ENCODE data around the gene NOMO2. TPM values are rescaled to one million over a fixed set of nuclear protein-coding genes. Genes with fewer than 3 reads are reported as not detected.
"Not testable (repeated sequence)": the region's sequence is repeated elsewhere in the genome, so short reads cannot be mapped to it uniquely, and the experiment has no call there.

The NOMO2 gene
- total RNA-seq, 4 donors from 2014 or later, result 51.8 to 140 (median 117) TPM

- H3K27me3 ChIP-seq; in situ Hi-C loops (cut with MboI; ENCODE audit: low sequenced_read_pairs in 4 of 4); DNase-seq; H3K36me3 ChIP-seq; H3K4me1 ChIP-seq; H3K9me3 ChIP-seq; intact Hi-C loops (cut with DNase I; ENCODE audit: low total_unique reads); H3K4me3 ChIP-seq; ATAC-seq; H3K27ac ChIP-seq: not testable (repeated sequence)
Measured at GRCh38 chr16:18575298-18575917, 13.5 kb upstream of the NOMO2 start.

GRCh38 chr16:18573887-18574286 is 12.0 kb upstream of the NOMO2 start:
- H3K36me3 ChIP-seq; in situ Hi-C loops (cut with MboI; ENCODE audit: low sequenced_read_pairs in 4 of 4); ATAC-seq: not testable (repeated sequence)

GRCh38 chr16:18572973-18573372 is 11.1 kb upstream of the NOMO2 start:
- H3K27me3 ChIP-seq; H3K27ac ChIP-seq; H3K4me1 ChIP-seq; intact Hi-C loops (cut with DNase I; ENCODE audit: low total_unique reads); H3K36me3 ChIP-seq; DNase-seq; ATAC-seq; H3K9me3 ChIP-seq; H3K4me3 ChIP-seq; in situ Hi-C loops (cut with MboI; ENCODE audit: low sequenced_read_pairs in 4 of 4): not testable (repeated sequence)

More at GRCh38 chr16:18573887-18574286, 12.0 kb upstream of the NOMO2 start:
- intact Hi-C loops (cut with DNase I; ENCODE audit: low total_unique reads); H3K4me1 ChIP-seq; H3K27ac ChIP-seq; H3K27me3 ChIP-seq; H3K9me3 ChIP-seq; DNase-seq; H3K4me3 ChIP-seq: not testable (repeated sequence)

- H3K36me3 ChIP-seq; H3K9me3 ChIP-seq; H3K4me3 ChIP-seq; H3K27me3 ChIP-seq; intact Hi-C loops (cut with DNase I; ENCODE audit: low total_unique reads); H3K4me1 ChIP-seq; in situ Hi-C loops (cut with MboI; ENCODE audit: low sequenced_read_pairs in 4 of 4); H3K27ac ChIP-seq; DNase-seq: not testable (repeated sequence)
- peak in 1 of 2 donors; percentile 27 for ATAC-seq
Measured at GRCh38 chr16:18571307-18571850, 9.5 kb upstream of the NOMO2 start.

GRCh38 chr16:18570529-18571306 is 8.8 kb upstream of the NOMO2 start:
- in situ Hi-C loops (cut with MboI; ENCODE audit: low sequenced_read_pairs in 4 of 4), result not testable (repeated sequence)

GRCh38 chr16:18560416-18561220 is 1.3 kb downstream of the NOMO2 start:
- H3K9me3 ChIP-seq; H3K27ac ChIP-seq; intact Hi-C loops (cut with DNase I; ENCODE audit: low total_unique reads); H3K27me3 ChIP-seq; H3K4me1 ChIP-seq; ATAC-seq; H3K36me3 ChIP-seq; DNase-seq; in situ Hi-C loops (cut with MboI; ENCODE audit: low sequenced_read_pairs in 4 of 4): not testable (repeated sequence)
- H3K4me3 ChIP-seq, result peak overlapping the region in 2 of 4 donors; percentile 59 to 61

More at GRCh38 chr16:18570529-18571306, 8.8 kb upstream of the NOMO2 start:
- ATAC-seq, result peak in 1 of 2 donors; percentile 41
- intact Hi-C loops (cut with DNase I; ENCODE audit: low total_unique reads); H3K27ac ChIP-seq; H3K36me3 ChIP-seq; H3K27me3 ChIP-seq; H3K9me3 ChIP-seq; DNase-seq; H3K4me1 ChIP-seq: not testable (repeated sequence)
- H3K4me3 ChIP-seq, result peak overlapping the region in 1 of 4 donors; percentile 28

GRCh38 chr16:18553671-18554070 is 8.2 kb downstream of the NOMO2 start:
- H3K36me3 ChIP-seq; DNase-seq; H3K4me1 ChIP-seq; intact Hi-C loops (cut with DNase I; ENCODE audit: low total_unique reads); in situ Hi-C loops (cut with MboI; ENCODE audit: low sequenced_read_pairs in 4 of 4); H3K4me3 ChIP-seq; ATAC-seq; H3K27me3 ChIP-seq; H3K9me3 ChIP-seq; H3K27ac ChIP-seq: not testable (repeated sequence)

- H3K9me3 ChIP-seq; intact Hi-C loops (cut with DNase I; ENCODE audit: low total_unique reads); H3K36me3 ChIP-seq; H3K27me3 ChIP-seq; DNase-seq; H3K4me3 ChIP-seq; H3K4me1 ChIP-seq; ATAC-seq; in situ Hi-C loops (cut with MboI; ENCODE audit: low sequenced_read_pairs in 4 of 4); H3K27ac ChIP-seq: not testable (repeated sequence)
Measured at GRCh38 chr16:18547382-18547781, 14.5 kb downstream of the NOMO2 start.

GRCh38 chr16:18546853-18547252 is 15.0 kb downstream of the NOMO2 start:
- H3K4me1 ChIP-seq; H3K9me3 ChIP-seq; in situ Hi-C loops (cut with MboI; ENCODE audit: low sequenced_read_pairs in 4 of 4); H3K27ac ChIP-seq; H3K36me3 ChIP-seq; intact Hi-C loops (cut with DNase I; ENCODE audit: low total_unique reads); DNase-seq; H3K4me3 ChIP-seq; H3K27me3 ChIP-seq; ATAC-seq: not testable (repeated sequence)

GRCh38 chr16:18544232-18545081 is 17.4 kb downstream of the NOMO2 start:
- H3K36me3 ChIP-seq; H3K4me1 ChIP-seq; H3K27me3 ChIP-seq; H3K9me3 ChIP-seq; intact Hi-C loops (cut with DNase I; ENCODE audit: low total_unique reads); H3K4me3 ChIP-seq; in situ Hi-C loops (cut with MboI; ENCODE audit: low sequenced_read_pairs in 4 of 4); DNase-seq: not testable (repeated sequence)
- peak; percentile 45 to 64 for ATAC-seq
- H3K27ac ChIP-seq, result peak overlapping the region in 3 of 4 donors; percentile 38 to 49 (median 41)
